GM10248 (cell line): ENCODE data around the gene MIS18BP1.

Experiments used
- CTCF ChIA-PET: fragments of 300-600 bp; sonication (Branson Sonifier 250); formaldehyde crosslinking; extraction: SDS; loops from one replicate; lab custom pipeline; 2021; ENCODE audit warnings: antibody characterized with exemption; lab: Yijun Ruan, JAX
- POLR2A ChIA-PET: fragments of 350-650 bp; sonication (Branson Sonifier 250); formaldehyde crosslinking; extraction: SDS; loops from one replicate; lab custom pipeline; 2020; ENCODE audit warnings: antibody characterized with exemption; lab: Yijun Ruan, JAX
- DNase-seq: peaks from one replicate; pipeline ENCODE4 v3.0.0; 2012; ENCODE audit errors: extremely low spot score
- CTCF ChIP-seq: IDR thresholded peaks from 2 replicates; pipeline ENCODE4 v1.5.1; 2012; ENCODE audit warnings: mild to moderate bottlenecking, low read depth; ENCODE audit errors: extremely low read depth, missing control alignments, control extremely low read depth

MIS18BP1 gene

DNA sequence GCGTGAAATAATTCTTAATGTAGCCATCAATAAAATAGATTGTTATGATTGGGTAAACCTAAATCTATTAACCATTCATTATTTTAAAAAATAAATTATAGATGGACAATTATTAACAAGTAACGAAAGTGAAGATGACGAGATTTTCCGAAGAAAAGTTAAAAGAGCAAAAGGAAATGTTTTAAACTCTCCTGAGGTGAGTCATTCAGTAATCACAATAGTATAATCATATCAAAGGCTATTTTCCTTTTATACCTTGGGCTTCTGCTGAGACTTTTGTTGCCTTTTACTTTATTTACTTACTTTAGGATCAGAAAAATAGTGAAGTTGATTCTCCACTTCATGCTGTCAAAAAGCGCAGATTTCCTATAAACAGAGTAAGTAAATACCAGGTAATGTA, 71.7 kb downstream of the MIS18BP1 start:
- no peak for DNase-seq
- POLR2A ChIA-PET, result no interaction called here
- no peak for TF ChIP-seq CTCF
- CTCF ChIA-PET, result interaction anchor here (1.6 kb wide), 1 partner anchor 18 kb away, joined by 5 read pairs; no protein-coding TSS in a partner anchor

- CTCF ChIA-PET, result no interaction called here
- POLR2A ChIA-PET, result no interaction called here
- TF ChIP-seq CTCF, result no peak
- no peak for DNase-seq
Observed at GRCh38 chr14:45177076-45177475, 75.9 kb downstream of the MIS18BP1 start.

- TF ChIP-seq CTCF, result no peak
- POLR2A ChIA-PET, result no interaction called here
- CTCF ChIA-PET, result interaction anchor here (2.2 kb wide), 1 partner anchor 11 kb away, joined by 9 read pairs; no protein-coding TSS in a partner anchor
- no peak for DNase-seq
Observed at GRCh38 chr14:45169906-45170305, 83.1 kb downstream of the MIS18BP1 start.

GRCh38 chr14:45156067-45156466, 96.9 kb downstream of the MIS18BP1 start:
- ChIA-PET POLR2A (no interaction called here), CTCF (no interaction called here)
- TF ChIP-seq CTCF, result no peak
- no peak for DNase-seq
